Measurements from ENCODE around the gene ZNF436.

GRCh38 chr1:23416964-23417363, 47.3 kb upstream of the ZNF436 start:
- TF ChIP-seq POLR2AphosphoS5 (IDR thresholded peaks at IDR 0.05) (no peak), CTCF (IDR thresholded peaks at IDR 0.05; ENCODE audit: poor library complexity, severe bottlenecking) (no peak), MXI1 (conservative IDR thresholded peaks at IDR 0.05; ENCODE audit: poor library complexity, severe bottlenecking) (no peak), EZH2 (IDR thresholded peaks at IDR 0.05; ENCODE audit: borderline replicate concordance, insufficient read depth, low read length, poor library complexity, severe bottlenecking) (no peak), EP300 (conservative IDR thresholded peaks at IDR 0.05; ENCODE audit: poor library complexity, severe bottlenecking) (no peak), SMC3 (conservative IDR thresholded peaks at IDR 0.05; ENCODE audit: poor library complexity) (no peak)

All from neural cell (in vitro differentiated cells).